Stimulated activated CD8-positive, alpha-beta memory T cell treated with anti-CD3 and anti-CD28 coated beads, Interleukin-7, amount 100 ng/mL, for 4 hours (primary cell): Measurements from ENCODE around the gene WDCP.

Experiments used
- DNase-seq, 2 donors: peaks; one replicate each; pipeline ENCODE4 v3.0.0-alpha.2; 2020; ENCODE audit warnings: low read depth in 2 of 2

Gene WDCP

GRCh38 chr2:23993736-23994269 is 53.4 kb downstream of the WDCP start:
- DNase-seq = no peak

GRCh38 chr2:23992931-23993330 is 54.3 kb downstream of the WDCP start:
- DNase-seq = no peak

GRCh38 chr2:23988371-23988770 is 58.8 kb downstream of the WDCP start:
- no peak for DNase-seq
